ENCODE results near the gene NT5DC2. TPM values are rescaled to one million over a fixed set of nuclear protein-coding genes. Genes with fewer than 3 reads are reported as not detected.

NT5DC2 gene
- total RNA-seq, 1 donor = 40.4 TPM

GRCh38 chr3:52490939-52491526, 42.6 kb downstream of the NT5DC2 start:
- peak in 2 of 3 donors; percentile 58 to 64 for DNase-seq (ENCODE audit: low read depth in 2 of 3, low spot score in 2 of 3)

GRCh38 chr3:52490035-52490938, 43.4 kb downstream of the NT5DC2 start:
- DNase-seq (ENCODE audit: low read depth in 2 of 3, low spot score in 2 of 3) = no peak

- DNase-seq (ENCODE audit: low read depth in 2 of 3, low spot score in 2 of 3) = no peak
Measured at GRCh38 chr3:52489453-52489852, 44.2 kb downstream of the NT5DC2 start.

GRCh38 chr3:52488746-52489145, 44.9 kb downstream of the NT5DC2 start:
- no peak for DNase-seq (ENCODE audit: low read depth in 2 of 3, low spot score in 2 of 3)

GRCh38 chr3:52487788-52488691, 45.6 kb downstream of the NT5DC2 start:
- DNase-seq (ENCODE audit: low read depth in 2 of 3, low spot score in 2 of 3) = no peak

GRCh38 chr3:52487050-52487787, 46.4 kb downstream of the NT5DC2 start:
- DNase-seq (ENCODE audit: low read depth in 2 of 3, low spot score in 2 of 3) = no peak

- no peak for DNase-seq (ENCODE audit: low read depth in 2 of 3, low spot score in 2 of 3)
Measured at GRCh38 chr3:52484680-52485461, 48.8 kb downstream of the NT5DC2 start.

GRCh38 chr3:52483577-52484381, 49.9 kb downstream of the NT5DC2 start:
- no peak for DNase-seq (ENCODE audit: low read depth in 2 of 3, low spot score in 2 of 3)

- no peak for DNase-seq (ENCODE audit: low read depth in 2 of 3, low spot score in 2 of 3)
Measured at GRCh38 chr3:52483081-52483480, 50.6 kb downstream of the NT5DC2 start.

- no peak for DNase-seq (ENCODE audit: low read depth in 2 of 3, low spot score in 2 of 3)
Measured at GRCh38 chr3:52481819-52482521, 51.7 kb downstream of the NT5DC2 start.

- DNase-seq (ENCODE audit: low read depth in 2 of 3, low spot score in 2 of 3) = no peak
Measured at GRCh38 chr3:52480768-52481715, 52.6 kb downstream of the NT5DC2 start.

- no peak for DNase-seq (ENCODE audit: low read depth in 2 of 3, low spot score in 2 of 3)
Measured at GRCh38 chr3:52479877-52480575, 53.6 kb downstream of the NT5DC2 start.

GRCh38 chr3:52479037-52479876, 54.4 kb downstream of the NT5DC2 start:
- no peak for DNase-seq (ENCODE audit: low read depth in 2 of 3, low spot score in 2 of 3)

GRCh38 chr3:52477796-52478095, 55.9 kb downstream of the NT5DC2 start:
- DNase-seq (ENCODE audit: low read depth in 2 of 3, low spot score in 2 of 3) = no peak

GRCh38 chr3:52477076-52477795, 56.4 kb downstream of the NT5DC2 start:
- DNase-seq (ENCODE audit: low read depth in 2 of 3, low spot score in 2 of 3) = no peak
